GM21619 (cell line): Measurements from ENCODE around the gene HS3ST5.

ENCODE experiments used
- ATAC-seq: cut with Tn5 transposase; IDR thresholded peaks from one replicate; pipeline ENCODE4 v1.9.1; 2021; ENCODE audit not compliant: unreplicated experiment

HS3ST5 gene, protein sequence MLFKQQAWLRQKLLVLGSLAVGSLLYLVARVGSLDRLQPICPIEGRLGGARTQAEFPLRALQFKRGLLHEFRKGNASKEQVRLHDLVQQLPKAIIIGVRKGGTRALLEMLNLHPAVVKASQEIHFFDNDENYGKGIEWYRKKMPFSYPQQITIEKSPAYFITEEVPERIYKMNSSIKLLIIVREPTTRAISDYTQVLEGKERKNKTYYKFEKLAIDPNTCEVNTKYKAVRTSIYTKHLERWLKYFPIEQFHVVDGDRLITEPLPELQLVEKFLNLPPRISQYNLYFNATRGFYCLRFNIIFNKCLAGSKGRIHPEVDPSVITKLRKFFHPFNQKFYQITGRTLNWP

DNA sequence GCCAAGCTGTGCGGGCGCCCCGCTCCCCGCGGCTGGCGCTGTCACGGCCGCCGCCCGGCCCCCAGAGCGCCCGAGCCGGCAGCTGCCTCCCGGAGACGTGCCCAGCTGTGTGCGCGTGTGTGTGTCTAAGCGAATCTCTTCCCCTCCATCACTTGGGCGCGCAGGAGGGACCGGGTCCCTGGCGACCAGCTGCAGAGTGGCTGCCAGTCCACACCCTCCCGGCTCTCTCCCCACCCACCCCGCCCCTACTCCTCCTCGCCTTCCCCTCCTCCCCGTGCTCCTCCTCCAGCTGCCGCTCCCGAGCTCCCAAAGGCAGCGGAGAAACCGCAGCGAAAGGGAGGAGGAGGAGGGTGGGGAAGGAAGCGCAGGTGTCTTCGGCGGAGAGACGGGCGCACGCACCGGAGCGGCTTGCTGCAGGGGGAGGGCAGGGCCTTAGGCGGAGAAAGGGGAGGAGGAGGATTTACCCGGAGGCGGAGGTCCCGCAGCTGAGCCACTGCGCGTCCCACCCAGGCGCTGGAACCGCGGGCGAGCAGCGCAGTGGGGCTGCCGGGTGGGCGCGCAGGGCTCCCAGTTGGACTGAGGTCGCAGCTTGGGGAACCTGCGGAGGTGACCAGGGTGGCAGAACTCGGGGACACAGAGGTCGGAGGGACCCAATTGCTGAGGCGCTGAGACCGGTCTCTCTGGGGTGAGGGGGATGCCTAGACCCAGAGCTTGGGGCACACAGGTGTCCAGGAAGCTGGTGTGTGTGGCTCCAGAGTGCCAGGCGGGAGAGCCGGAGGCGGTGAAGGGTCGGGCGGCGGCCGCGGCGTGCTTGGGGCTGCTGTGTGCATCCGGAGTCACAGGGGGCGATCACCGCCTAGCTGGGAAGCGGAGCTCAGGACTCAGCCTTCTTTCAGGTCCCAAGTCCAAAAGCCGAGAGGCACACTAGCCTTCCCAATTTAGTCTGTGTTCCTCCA is at the start of gene HS3ST5:
TSS of gene HS3ST5 (minus strand) at position 198 of the 956 bp plus-strand sequence. CDS start 280,178 bp downstream, outside the sequence.
- ATAC-seq = no peak

DNA sequence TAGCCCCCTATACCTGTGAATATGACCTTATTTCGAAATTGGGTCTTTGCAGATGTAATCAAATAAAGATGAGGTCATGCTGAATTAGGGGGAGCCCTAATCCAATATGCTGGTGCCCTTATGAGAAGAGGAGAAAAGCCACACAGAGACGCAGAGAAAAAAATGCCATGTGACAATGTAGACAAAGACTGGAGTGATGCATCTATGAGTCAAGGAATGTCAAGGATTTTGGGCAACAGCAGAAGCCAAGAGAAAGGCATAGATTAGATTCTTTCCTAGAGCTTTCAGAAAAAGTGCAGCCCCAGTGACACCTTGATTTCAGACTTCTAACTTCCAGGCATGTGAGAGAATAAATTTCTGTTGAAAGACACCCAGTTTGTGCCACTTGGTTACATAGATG is 47.4 kb upstream of the HS3ST5 start:
- no peak for ATAC-seq

DNA sequence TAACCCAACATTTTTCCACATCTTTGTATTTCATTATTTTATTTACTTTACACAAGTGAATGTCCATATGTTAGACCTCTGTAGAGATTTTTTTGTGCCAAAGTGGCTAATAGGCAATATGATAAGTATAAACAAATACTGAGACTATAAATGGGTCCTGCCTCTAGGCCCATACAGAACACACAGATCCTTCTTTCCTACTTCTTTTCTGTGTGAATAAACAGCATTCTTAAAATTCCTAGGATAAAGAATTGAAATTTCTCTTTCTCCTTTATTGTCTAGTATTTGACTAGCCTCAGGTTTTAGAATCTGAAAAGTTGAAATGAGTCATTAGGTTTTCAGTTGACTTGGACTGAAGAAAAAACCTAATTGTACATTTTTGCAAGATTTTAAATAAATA is 46.3 kb upstream of the HS3ST5 start:
- ATAC-seq = no peak

DNA sequence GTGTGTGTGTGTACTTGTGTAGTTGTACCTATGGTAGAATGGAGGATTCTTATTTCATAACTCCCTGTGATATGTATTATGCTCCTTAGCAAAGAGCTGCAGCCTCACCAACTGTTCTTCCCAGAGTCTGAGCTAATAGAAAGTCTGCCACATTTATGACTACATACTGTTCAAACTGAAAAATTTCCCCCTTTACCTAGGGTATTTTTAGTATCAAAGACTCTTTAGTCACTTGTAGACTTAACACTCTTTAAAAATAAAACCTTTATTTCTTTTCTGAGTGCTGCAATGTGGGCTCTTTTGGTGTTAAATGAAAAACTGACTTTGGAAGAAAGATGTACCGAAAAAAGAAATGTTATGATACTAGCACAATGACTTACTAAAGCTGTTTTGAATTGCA is 39.6 kb upstream of the HS3ST5 start:
- ATAC-seq = no peak

DNA sequence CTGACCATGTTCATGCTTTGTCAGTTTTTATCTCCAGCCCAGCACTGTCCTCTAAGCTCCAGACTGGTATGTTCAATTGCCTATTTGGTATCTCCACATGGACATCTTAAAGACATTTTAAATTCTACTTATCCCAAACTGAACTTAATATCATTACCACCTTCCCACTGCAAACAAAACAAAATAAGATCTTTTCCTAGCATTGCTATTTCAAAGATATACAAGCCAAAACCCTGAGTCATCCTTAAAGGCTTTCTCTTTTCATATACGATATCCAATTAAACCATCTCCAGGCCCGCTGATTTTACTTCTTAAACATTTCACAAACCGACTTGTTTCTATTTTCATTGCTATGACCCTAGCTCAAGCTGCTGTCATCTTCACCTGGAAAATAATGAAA is 35.1 kb upstream of the HS3ST5 start:
- no peak for ATAC-seq

DNA sequence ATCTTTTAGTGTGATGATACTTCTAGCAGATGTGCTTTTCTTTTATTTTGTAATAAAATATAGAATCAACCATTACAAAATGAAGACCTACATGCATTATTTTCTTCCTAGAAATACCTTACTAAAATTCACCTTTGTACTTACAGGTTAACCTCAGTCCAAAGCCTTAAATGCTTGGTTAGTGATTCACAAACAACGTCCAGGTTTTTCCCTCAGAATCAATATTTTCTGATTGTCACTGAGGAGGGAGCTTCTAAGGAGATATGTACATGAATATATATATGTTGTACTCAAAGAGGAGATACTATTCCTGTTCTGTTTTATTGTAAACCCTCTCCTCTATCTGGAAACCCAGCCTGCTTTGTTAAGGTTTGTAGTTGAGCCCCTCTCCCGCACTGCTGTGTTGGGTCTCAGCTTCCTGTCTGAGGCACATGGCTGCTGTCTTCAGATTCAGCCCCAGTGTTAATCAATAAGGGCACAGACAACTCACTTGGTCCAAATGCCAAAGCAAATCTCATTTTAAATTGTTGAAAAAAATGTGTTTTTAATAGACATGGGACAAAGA is 33.9 kb upstream of the HS3ST5 start:
- ATAC-seq = no peak

DNA sequence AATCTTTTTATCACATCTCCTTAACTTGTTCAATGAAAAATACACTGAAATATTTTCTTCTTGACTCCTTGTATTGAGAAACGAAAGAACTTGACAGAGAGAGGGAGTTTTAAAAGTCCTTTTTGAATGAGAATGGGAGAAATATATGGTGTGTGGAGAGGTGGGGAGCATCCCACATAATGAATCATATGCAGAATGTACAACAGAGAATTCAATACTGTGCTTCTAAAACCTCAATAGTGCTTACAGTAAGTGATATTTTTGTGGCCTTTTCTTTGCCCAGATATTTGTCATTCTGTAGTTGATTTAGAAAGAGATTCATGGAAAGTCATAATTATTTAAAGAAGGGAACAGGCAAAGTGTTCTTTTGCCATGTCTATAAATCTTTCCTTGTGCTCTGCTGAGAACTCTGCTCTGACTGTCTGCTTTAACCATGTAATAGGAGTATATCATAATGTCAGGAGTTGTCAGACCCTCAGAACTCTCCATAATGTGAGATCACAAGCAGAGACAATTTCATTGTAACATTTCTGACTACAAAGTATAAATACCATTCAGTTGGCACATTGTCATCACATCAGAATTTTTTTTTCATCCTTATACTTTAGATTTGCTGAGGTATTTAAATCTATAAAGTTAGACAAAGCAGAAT is 32.8 kb upstream of the HS3ST5 start:
- no peak for ATAC-seq

DNA sequence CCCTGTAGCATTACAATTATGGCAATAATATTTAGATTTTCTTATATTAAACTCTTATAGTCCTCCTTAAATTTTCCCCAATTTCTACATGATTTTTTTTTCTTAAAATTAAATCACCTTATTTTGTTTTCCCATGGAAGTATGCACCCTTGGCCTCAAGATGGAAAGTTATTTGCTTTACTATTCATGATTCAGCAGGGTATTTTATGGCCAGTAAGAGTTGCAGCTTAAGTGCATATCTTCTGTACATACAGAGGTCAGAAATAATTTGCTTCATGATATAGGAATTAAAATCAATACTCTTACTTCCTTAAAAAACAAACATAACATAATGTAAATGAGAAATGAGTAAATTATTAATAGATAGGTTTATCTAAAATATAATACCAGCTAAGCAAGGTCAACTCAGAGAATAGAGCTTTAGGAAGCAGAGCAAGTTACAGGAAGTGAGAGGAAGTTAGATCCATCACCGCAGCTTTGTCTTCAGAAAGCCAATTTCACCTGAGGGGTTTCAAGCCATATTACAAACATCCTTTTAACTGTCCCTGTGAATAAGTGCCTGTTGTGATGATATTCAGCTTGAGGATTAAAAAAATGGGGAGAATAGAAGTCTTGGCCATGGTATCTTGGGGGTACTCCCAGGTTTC is 24.6 kb upstream of the HS3ST5 start:
- ATAC-seq = no peak

DNA sequence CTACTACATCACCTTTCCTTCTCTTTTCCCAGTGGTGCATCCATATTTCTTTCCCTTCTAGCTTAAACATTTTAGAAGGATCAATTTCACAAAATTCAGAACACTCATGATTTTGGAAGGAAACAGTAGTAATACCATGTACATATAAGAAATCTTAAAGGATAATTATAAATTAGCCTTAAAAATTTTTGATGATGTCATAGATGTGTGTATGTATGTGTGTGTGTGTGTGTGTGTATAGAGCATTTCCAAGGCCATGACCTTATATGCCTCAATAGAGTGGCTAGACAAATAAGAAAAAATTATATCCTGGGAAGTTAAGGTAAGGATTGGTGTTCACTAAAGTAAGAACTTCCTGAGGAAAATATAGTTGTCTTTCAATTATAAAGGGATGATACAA is 24.1 kb upstream of the HS3ST5 start:
- ATAC-seq = no peak

DNA sequence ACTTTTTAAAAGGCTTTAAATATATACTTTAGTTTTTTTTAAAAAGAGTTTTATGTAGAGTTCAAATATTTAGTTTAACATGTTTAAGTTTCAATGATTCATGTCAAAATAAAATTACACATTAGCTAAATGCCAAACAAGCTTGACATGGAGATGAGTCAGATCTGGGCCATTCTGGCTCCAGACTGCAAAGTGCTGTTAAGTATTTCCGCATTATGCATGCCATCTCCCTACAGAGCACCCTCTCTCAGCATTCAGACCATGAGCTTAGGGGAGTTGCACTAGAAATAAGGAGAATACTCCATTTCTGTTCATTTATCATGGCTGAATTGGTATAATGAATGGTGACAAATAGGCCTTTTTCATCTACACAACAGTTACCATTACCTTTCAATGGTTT is 21.5 kb upstream of the HS3ST5 start:
- ATAC-seq = no peak

DNA sequence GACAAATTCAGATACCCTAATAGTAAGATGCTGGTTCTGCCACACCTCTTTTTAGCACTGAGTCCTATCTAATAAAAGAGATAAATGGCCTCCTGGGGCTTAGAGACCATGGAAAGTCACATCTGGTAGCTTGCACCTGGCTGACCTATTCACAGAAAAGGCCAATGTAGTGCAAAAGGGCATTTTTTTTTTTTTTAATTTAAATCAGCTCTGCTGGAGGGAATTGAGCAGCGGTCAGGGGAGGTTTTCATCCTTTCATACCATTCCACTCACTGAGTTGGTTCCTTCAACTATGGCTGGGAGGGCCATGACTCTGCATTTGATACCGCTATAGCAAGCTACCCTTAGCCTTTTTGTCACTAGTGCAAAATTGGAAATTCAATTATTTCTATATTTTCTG is 20.1 kb upstream of the HS3ST5 start:
- no peak for ATAC-seq

DNA sequence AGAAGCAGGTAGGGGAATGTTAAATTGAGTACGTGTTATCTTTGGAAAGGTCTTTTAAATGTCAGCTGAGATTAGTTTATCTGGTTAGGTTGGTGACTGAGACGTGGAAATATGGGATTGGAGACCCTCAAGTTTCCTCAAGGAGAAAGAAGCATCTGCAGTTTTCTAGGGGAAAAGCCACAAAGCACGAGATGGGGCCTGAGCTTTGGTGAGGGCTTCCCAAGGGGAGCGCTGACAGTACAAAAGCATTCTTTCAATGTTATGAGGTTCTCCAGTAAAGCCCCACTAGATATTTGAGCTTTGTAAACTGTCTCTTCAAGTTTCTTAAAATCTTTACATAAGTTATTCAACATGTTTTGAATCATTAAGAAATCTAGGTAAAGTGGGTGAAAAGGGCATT is 19.6 kb upstream of the HS3ST5 start:
- no peak for ATAC-seq

DNA sequence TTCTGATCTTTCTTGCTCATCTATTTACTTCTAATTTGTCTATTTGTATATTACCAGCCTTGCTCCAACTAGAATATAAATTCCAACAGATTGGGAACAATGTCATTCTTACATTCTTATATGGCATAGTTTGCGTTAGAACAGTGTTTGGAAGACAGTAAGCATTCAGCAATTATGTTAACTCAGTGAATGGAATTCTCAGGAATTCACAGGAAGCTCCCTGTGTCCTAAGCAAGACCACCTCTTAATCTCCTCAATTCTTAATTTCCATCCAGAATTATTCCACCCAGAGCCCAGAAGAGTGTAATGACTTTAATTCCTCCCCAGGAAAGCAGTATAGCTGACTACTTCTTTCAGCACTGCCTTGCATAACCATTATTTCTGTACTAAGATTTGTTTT is 18.2 kb upstream of the HS3ST5 start:
- no peak for ATAC-seq

DNA sequence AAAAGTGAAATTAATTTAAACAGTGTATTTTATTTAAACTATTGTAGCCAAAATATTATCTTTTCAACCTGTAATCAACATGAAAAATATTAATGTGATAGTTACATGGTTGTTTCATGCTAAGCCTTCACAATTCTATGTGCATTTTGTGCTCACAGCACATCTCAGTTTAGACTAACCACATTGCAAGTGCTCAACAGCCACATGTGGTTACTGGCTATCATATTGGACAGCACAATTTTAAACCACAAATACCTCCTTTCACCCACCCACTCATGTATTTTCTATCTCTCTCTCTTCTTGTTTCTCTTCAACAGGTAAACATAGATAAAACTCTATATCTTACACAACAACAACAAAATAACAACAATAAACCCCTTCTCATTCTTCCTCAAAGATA is 12.5 kb upstream of the HS3ST5 start:
- no peak for ATAC-seq

DNA sequence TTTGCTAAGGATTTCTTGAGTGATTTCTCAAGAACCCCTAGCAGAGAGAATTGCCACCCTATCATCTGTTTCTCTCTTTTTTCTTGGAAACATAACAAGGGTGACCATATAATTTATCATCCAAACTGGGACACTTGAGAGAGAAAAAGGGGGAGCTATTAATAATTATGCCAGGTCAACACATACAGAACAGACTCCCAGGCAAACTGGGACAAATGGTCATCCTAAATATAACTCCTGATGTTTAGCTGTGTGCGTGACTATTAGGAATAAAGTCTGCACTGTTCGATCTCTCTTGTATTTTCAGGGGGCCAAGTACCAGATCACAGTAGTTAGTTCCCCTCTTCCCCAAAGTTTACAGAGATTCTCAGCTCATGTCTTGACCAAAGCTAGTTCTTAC is 11.7 kb upstream of the HS3ST5 start:
- no peak for ATAC-seq

DNA sequence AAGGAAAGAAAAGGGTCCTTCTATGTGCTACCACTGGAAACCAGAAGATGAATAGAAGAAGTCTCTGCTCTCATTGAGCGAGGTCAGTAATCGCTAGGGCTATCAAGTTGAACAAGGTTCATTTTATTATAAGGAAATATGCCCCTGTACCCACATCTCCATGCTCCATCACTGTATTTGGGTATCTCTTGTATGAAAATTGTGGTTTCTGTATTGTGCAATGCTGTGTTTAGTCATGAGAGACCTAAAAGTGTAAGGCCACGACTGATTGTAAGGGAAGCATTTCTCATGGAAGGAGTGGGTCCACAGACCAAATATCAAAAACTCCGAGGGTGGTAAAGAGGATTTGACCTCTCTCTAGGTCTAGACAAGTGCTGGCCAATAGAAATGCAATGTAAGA is 3.6 kb upstream of the HS3ST5 start:
- no peak for ATAC-seq

DNA sequence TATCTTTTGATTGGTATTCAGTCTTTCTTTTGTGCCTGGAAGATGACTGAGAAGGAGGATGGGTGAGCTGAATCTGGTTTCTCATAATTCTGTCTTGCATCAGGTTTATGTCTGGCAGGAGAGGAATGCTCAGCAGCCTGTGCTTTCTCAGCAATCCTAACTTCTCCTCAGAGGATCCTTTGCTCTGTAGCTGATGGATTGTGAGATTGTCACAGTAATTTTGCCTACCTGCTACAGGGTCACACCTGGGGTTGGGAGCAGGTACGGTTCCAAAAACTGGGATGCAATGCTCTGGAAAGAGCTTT is 2.1 kb upstream of the HS3ST5 start:
- no peak for ATAC-seq

DNA sequence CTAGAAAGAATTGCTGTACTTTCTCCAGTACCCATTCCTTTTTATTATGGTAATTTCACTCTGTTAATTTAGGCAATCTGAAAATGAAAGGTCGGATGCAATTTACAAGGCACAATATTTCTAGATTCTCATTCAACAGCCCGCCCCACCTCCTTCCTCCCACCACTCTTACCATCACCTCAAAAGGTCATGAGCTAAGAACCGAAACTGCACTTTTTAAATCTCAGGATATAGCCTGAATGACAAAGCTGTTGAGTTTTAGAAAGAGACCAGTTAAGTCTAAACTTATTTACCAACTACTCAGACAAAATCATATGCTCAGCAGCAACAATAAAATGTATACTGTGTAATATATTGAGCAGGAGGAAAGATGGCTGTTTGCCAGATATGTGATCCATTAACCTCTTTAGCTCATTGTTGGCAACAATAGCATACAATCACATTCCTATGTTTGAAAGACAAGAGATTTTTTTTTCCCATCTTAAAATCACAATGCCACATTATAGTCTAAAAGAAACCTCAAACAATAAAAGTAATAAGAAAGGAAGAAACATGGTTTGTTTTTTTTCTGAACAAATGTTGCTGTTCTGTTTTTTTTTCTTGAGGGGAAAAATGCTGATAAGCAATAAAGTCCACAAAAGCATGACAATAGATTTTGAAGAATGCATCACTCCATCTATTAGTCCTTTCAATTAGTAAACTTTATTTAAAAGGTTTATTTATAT is 1.6 kb upstream of the HS3ST5 start:
- no peak for ATAC-seq

DNA sequence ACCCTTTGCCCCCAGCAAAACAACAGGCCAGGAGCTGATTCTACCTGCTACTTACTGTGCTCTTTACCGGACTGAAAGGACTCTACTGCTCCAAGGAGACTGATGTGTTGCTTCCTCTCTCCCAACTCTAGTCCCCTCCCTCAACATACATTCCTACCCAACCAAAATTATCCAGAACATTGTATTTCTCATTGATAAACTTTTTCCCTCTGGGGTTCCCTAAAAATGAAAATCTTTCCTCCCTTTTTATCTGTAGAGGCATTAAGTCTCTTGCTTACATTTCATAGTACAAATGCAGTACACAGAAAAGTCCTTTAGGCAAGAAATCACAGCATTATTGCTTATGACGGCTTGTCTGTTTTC is 940 bp upstream of the HS3ST5 start:
- no peak for ATAC-seq

DNA sequence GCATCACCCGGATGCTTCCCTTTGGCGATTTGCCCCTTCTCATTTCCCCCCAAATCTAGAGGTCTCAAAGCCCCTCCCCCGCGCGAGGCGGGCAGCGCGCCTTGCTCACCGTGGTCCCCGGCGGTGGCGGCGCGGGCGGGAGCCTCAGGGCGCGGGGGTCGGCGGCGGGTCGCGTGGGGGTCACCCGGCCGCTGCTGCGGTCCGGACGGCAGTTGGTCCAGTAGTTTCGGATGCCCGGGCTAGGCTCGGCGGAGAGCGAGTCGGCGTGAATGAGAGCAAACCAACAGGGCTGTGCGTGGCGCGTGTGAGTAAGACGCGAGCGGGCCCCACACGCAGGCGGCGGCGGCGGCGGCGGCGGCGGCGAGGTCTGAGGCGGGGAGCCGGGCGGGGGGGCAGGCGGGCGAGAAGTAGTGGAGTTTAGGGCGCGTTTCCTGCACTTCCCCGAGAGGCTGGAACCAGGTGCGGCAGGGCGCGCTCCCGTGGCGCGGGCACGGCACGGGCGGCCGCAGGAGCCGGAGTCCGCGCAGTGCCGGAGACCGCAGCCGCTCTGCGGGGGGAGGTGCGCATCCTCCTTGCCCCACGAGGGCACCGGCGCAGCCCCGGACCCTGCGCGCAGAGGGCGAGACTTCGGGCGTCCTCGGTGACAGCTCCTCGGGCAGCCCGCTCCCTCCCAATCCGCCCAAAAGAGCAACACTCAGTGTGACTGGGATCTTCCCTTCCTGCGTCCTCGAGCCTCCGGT is 567 bp downstream of the HS3ST5 start:
- no peak for ATAC-seq
